HepG2 (cell line): ENCODE results near the gene TLR9. TPM values are rescaled to one million over a fixed set of nuclear protein-coding genes. Genes with fewer than 3 reads are reported as not detected.
A peak's percentile ranks its signal among the peaks of the same experiment; 100 is the strongest.

Experiments used
- ADNP ChIP-seq: sonication (generic); formaldehyde crosslinking; IDR thresholded peaks from 2 replicates; pipeline ENCODE4 v1.4.0; 2020; ENCODE audit warnings: missing genetic modification reagents
- EHMT2 ChIP-seq: fragments of 200-600 bp; sonication (generic); IDR thresholded peaks from 2 replicates; pipeline ENCODE4 v1.7.0; 2017; ENCODE audit warnings: antibody characterized with exemption, low read depth, low read length, borderline replicate concordance
- FOXO1 ChIP-seq: sonication (generic); formaldehyde crosslinking; IDR thresholded peaks from 2 replicates; pipeline ENCODE4 v1.4.0; 2020; ENCODE audit warnings: missing genetic modification reagents
- GZF1 ChIP-seq: sonication (generic); formaldehyde crosslinking; IDR thresholded peaks from 2 replicates; pipeline ENCODE4 v1.5.1; 2020; ENCODE audit warnings: mild to moderate bottlenecking, missing genetic modification reagents
- HOXD1 ChIP-seq: sonication (generic); formaldehyde crosslinking; IDR thresholded peaks from 2 replicates; pipeline ENCODE4 v1.5.0; 2020; ENCODE audit warnings: missing genetic modification reagents
- NR2F1 ChIP-seq, 2 experiments: fragments of 450-650 bp in 1 of 2; formaldehyde crosslinking in 1 of 2; IDR thresholded peaks; 2 replicates each; pipeline versions ENCODE4 v1.5.0 to v1.6.1; 2016 to 2020; ENCODE audit warnings: mild to moderate bottlenecking in 1 of 2, missing compliant biosample characterization in 1 of 2, missing genetic modification reagents in 1 of 2, moderate library complexity in 1 of 2
- SP5 ChIP-seq: IDR thresholded peaks from 2 replicates; pipeline ENCODE4 v1.6.1; 2016; ENCODE audit warnings: low read depth, borderline replicate concordance
- ZBTB21 ChIP-seq: sonication (generic); formaldehyde crosslinking; IDR thresholded peaks from 2 replicates; pipeline ENCODE4 v1.4.0; 2020; ENCODE audit warnings: missing genetic modification reagents
- ZIK1 ChIP-seq: sonication (generic); formaldehyde crosslinking; IDR thresholded peaks from 2 replicates; pipeline ENCODE4 v1.5.0; 2020; ENCODE audit warnings: mild to moderate bottlenecking, low read depth, missing genetic modification reagents, borderline replicate concordance
- ZMAT3 ChIP-seq: sonication (generic); formaldehyde crosslinking; conservative IDR thresholded peaks from 2 replicates; pipeline ENCODE4 v1.7.0; 2021; ENCODE audit warnings: missing genetic modification reagents
- ZMAT5 ChIP-seq: sonication (generic); formaldehyde crosslinking; IDR thresholded peaks from 2 replicates; pipeline ENCODE4 v1.5.0; 2020; ENCODE audit warnings: mild to moderate bottlenecking, low read depth, missing genetic modification reagents, borderline replicate concordance
- ZNF510 ChIP-seq: sonication (generic); formaldehyde crosslinking; IDR thresholded peaks from 2 replicates; pipeline ENCODE4 v1.4.0; 2020; ENCODE audit warnings: low read depth, mild to moderate bottlenecking, missing genetic modification reagents
- ZNF576 ChIP-seq: sonication (generic); formaldehyde crosslinking; IDR thresholded peaks from 2 replicates; pipeline ENCODE4 v1.4.0; 2020; ENCODE audit warnings: mild to moderate bottlenecking, missing genetic modification reagents
- ZNF589 ChIP-seq: sonication (generic); formaldehyde crosslinking; conservative IDR thresholded peaks from 2 replicates; pipeline ENCODE4 v1.8.0; 2022; ENCODE audit warnings: mild to moderate bottlenecking, moderate library complexity, missing genetic modification reagents
- polyA plus RNA-seq, 8 experiments: library from polyadenylated mRNA; depleted of rRNA in 3 of 8; stranded (reverse) in 7 of 8; unstranded in 1 of 8; fragments of >200 nt; fragmentation: Illumina TruSeq in 4 of 8; extraction: Trizol in 4 of 8; gene quantifications; 2 replicates each; pipeline versions ENCODE4 v1.2.1 to v1.2.3, GENCODE V29; 2011 to 2016; ENCODE audit warnings: low read depth in 4 of 8, missing spikeins in 1 of 8, mixed read lengths in 1 of 8; ENCODE audit not compliant: insufficient read depth in 1 of 8
- total RNA-seq, 5 experiments: library from RNA; depleted of rRNA; stranded (reverse); fragments of >200 nt; fragmentation: Illumina TruSeq; extraction: Trizol; gene quantifications; 2 replicates each; pipeline ENCODE4 v1.2.3, GENCODE V29; 2016; ENCODE audit warnings: low read depth in 1 of 5
- TF ChIP-seq, protein P1 (sequence below): sonication (generic); formaldehyde crosslinking; conservative IDR thresholded peaks from 2 replicates; pipeline ENCODE4 v1.4.0; 2020; ENCODE audit warnings: missing genetic modification reagents
- TF ChIP-seq, protein P2 (sequence below), 2 experiments: fragments of 450-650 bp in 1 of 2; sonication (generic) in 1 of 2; formaldehyde crosslinking in 1 of 2; IDR thresholded peaks; 2 replicates each; pipeline versions ENCODE4 v1.6.1 to v1.8.0; 2016 to 2022; ENCODE audit warnings: antibody characterized with exemption in 1 of 2, mild to moderate bottlenecking in 1 of 2, missing genetic modification reagents in 1 of 2

Gene TLR9
- total and polyA plus RNA-seq, 2 of the 13 experiments (the other 11 are each of a cell fraction or from before 2014, with no cell fraction given), result not detected

GRCh38 chr3:52231502-52232278, 6.2 kb upstream of the TLR9 start (continued):
- TF ChIP-seq ADNP (CRISPR knock-in tag) (no peak), ZBTB21 (CRISPR knock-in tag) (no peak), GZF1 (CRISPR knock-in tag) (no peak), FOXO1 (0 out of 2 replicates have a peak, but pooled peaks have one; percentile 20), ZMAT3 (CRISPR knock-in tag) (no peak), NR2F1 (CRISPR knock-in tag; IDR thresholded peaks at IDR 0.05) (no peak), SP5 (CRISPR knock-in tag) (no peak), EHMT2 (no peak), HOXD1 (no peak), ZNF576 (CRISPR knock-in tag) (no peak), ZIK1 (no peak), ZNF510 (CRISPR knock-in tag) (no peak), ZMAT5 (CRISPR knock-in tag) (no peak), ZNF589 (CRISPR knock-in tag) (no peak)
- TF ChIP-seq, protein P1, sequence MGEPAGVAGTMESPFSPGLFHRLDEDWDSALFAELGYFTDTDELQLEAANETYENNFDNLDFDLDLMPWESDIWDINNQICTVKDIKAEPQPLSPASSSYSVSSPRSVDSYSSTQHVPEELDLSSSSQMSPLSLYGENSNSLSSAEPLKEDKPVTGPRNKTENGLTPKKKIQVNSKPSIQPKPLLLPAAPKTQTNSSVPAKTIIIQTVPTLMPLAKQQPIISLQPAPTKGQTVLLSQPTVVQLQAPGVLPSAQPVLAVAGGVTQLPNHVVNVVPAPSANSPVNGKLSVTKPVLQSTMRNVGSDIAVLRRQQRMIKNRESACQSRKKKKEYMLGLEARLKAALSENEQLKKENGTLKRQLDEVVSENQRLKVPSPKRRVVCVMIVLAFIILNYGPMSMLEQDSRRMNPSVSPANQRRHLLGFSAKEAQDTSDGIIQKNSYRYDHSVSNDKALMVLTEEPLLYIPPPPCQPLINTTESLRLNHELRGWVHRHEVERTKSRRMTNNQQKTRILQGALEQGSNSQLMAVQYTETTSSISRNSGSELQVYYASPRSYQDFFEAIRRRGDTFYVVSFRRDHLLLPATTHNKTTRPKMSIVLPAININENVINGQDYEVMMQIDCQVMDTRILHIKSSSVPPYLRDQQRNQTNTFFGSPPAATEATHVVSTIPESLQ (CRISPR knock-in tag), result no peak
- TF ChIP-seq, protein P2, sequence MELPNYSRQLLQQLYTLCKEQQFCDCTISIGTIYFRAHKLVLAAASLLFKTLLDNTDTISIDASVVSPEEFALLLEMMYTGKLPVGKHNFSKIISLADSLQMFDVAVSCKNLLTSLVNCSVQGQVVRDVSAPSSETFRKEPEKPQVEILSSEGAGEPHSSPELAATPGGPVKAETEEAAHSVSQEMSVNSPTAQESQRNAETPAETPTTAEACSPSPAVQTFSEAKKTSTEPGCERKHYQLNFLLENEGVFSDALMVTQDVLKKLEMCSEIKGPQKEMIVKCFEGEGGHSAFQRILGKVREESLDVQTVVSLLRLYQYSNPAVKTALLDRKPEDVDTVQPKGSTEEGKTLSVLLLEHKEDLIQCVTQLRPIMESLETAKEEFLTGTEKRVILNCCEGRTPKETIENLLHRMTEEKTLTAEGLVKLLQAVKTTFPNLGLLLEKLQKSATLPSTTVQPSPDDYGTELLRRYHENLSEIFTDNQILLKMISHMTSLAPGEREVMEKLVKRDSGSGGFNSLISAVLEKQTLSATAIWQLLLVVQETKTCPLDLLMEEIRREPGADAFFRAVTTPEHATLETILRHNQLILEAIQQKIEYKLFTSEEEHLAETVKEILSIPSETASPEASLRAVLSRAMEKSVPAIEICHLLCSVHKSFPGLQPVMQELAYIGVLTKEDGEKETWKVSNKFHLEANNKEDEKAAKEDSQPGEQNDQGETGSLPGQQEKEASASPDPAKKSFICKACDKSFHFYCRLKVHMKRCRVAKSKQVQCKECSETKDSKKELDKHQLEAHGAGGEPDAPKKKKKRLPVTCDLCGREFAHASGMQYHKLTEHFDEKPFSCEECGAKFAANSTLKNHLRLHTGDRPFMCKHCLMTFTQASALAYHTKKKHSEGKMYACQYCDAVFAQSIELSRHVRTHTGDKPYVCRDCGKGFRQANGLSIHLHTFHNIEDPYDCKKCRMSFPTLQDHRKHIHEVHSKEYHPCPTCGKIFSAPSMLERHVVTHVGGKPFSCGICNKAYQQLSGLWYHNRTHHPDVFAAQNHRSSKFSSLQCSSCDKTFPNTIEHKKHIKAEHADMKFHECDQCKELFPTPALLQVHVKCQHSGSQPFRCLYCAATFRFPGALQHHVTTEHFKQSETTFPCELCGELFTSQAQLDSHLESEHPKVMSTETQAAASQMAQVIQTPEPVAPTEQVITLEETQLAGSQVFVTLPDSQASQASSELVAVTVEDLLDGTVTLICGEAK (IDR thresholded peaks at IDR 0.05), result no peak
- TF ChIP-seq, protein P2 (CRISPR knock-in tag; IDR thresholded peaks at IDR 0.05), result no peak
